HG03103 (cell line): ENCODE data around the gene RNF17.

Experiments used
- ATAC-seq: cut with Tn5 transposase; IDR thresholded peaks from one replicate; pipeline ENCODE4 v1.9.1; 2021; ENCODE audit warnings: low read depth; ENCODE audit not compliant: unreplicated experiment

Gene RNF17

DNA sequence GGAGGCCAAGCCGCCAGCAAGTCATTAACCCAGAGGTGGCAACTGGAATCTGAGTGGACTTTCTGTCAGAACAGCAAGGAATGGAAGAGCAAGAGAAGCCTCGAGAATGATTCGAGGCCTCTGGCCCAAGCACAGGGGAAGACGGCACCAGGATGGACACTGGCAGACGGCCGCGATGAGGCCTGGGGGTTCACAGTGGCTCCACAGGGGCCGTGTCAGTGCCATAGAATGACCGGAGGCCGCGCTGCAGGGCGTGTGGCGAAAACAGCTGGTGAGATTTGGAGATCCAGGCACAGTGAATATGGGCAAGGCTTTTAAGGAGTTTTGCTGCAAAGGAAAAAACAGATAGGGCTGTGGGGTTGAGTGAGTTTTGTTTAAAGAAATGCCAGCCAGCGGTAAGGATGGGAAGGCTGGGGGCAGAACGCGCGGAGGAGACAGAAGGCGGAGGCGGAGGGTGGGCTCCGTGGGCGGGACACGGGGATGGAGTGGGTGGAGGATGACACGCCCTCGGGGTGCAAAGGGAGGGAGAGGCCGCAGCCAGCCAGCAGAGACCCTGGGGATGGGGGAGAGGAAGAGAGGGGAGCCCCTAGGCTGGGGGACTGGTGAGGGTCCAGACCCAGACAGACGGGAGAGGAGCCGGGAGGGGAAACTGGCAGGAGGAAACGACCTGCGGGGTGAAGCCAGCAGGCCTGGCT, 130.5 kb downstream of the RNF17 start:
- no peak for ATAC-seq

DNA sequence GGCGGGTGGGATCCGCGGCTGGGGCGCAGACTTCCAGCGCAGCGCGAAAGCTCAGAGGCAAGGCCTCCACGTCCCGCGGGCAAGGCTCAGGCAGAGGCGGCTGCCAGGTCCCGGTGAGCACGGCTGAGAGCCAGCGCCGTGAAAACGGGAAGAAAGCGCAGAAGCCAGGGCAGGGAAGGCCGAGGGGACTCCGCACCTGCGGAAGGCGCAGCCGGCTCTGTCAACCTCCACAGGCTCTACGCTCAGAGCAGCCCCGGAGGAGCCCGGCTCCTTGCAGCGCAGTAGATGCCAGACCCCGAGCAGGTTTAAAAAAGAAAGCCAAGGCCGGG, 131.0 kb downstream of the RNF17 start:
- no peak for ATAC-seq

DNA sequence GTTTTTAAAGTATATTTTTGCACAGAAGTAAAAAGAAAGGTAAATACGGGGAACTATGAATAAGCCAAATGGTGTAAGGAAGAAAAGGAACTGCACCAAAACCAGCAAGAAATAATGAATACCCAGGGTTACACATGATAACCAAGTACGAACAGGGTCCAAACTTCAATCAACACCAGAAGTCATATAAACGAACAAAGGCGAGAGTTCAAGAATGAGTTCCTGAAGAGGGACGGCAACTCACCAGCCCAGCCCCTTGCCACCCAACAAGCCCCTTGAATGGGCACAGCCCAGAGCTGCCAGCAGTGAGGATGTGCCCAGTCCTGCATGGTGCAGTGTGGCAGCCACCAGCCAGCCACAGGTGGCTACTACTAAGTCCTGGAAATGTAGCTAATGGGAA, 132.1 kb downstream of the RNF17 start:
- no peak for ATAC-seq

DNA sequence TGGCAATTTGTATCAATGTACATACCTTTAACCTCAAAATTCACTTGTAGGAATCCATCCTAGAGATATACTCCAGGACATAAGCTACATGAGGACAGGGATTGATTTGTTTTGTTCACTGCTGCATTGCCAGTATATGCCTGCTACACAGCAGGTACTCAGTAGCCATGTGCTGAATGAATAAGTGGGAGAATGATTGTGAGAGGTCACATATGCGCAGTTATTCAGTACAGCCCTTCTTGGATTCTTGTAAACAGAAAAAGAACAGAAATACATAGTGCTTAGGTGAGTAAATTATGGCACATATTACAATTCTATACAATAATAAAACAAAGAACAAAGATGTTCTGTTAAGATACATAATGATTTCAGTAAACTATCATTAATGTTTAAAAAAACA, 133.3 kb downstream of the RNF17 start:
- no peak for ATAC-seq

DNA sequence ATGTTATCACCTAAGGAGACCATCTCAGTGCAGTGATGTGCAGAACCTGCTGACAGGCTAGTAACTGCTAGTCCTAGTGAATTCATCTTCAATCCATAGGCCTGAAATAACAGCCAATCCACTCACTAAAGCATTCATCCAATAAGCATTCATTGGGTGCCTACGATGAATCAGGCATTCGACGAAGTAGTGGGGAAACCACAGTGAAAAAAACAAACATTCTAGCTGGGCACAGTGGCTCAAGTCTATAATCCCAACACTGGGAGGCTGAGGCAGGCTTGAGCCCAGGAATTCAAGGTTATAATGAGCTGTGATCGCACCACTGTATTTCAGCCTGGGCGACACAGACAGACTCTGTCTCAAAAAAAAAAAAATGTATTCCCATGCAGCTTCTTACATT, 135.6 kb downstream of the RNF17 start:
- no peak for ATAC-seq

DNA sequence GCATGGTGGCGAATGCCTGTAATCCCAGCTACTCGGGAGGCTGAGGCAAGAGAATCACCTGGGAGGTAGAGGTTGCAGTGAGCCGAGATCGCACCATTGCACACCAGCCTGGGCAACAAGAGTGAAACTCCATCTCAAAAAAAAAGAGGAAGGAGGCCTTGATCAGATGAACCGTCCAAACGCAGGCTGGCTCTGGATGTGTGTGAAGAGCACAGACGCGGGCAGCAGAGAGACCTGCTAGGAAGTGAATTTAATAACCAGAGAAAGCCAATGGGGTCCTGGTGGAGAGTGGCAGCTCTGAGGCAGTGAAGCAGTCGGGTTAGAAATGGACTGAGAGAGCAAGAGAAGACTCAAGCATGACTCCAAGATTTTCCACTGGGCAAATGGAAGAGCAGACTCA, 136.5 kb downstream of the RNF17 start:
- ATAC-seq, result no peak

DNA sequence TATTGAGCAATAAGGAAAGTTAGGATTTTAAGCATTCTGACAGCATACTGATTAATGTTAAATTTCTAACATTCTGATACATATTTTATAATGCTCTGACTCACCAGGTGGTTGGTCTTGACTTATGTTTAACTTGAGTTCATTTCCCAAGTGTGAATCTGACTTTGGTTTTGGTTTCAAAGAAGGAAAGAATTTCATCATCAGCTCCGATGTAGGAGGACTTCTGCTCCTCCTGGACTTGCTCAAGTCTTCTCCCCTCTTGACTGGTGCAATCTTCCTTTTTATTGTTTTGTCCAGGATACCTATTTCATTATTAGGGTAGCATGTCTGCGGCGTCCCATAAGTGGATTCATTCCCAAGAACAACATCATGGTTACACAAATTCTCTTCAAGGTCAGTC, 141.3 kb downstream of the RNF17 start:
- no peak for ATAC-seq

DNA sequence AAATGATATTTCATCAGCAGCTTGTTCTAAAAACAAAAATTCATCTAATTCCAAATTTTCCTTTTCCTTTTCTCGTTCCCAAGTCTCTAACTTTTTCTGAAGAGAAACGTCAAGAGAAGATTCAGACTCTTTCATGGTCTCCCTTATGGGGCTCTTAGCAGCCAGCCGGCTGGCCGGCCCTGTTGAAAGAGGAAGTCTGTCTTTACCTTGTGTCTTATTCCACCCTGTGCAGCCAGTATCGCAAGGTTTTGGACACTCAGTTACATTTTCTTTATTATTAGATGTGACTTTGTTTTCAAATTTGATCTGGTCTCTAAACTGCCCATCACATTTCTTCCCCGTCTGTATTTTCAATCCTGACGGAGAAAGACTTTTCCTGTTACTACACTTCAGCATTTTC, 142.3 kb downstream of the RNF17 start:
- ATAC-seq, result no peak

DNA sequence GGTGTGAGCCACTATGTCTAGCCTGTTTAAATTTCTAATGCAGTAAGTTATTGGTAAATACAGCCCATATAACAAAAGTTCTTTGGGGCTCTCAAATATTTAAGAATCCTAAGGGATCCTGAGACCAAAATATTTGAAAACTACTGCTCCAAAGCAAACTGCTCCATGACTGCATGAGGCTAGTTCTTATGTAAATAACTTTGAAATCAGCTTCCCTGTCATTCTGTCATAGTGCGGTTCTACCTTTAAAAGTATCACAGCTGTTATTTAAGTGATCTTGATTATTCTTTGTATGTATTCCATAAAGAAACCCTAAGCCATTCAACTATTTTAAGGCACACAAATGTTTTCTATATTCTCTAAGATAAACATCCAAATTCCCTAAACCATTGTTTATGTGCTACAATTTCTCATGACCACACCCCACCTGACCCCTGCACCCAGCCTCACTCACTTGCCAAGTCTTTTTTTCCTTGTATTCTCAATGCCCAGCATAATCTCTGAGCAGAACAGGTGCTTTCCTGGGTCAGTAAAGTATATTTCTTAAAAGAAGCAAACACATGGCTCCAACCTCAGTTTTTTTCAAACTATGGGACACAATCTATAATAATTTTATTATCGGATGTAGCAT, 146.6 kb downstream of the RNF17 start:
- ATAC-seq, result no peak

DNA sequence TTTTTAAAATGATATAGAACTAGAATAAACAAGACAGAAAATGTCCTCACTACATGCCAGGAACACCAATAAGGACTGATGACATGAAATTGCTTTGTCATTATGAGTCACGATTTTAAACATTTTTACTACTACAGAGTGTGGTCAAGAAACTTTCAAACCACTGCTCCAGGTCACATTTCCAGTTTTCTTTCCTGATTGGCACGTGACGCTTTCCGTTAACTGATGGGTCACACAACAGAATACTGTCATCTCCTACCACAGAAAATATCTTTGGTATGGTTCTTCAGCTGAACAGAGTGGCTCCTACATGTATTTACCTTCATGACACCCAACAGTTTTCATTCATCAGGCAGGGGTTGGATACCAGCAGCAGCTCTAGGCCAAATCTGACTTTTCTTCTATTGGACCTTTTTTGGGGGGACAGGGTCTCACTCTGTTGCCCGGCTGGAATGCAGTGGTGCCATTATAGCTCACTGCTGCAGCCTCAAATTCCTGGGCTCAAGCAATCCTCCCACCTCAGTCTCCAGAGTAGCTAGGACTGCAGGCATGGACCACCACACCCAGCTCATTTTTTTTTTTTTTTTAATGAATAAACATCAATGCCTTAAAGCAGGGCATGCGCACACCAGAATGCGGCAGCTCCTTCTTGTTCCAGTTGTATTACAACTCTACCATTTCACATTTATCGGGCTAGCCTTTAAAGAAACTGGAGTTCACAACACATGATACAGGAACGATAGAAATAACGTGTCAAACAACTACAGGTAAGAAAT, 147.4 kb downstream of the RNF17 start:
- no peak for ATAC-seq

DNA sequence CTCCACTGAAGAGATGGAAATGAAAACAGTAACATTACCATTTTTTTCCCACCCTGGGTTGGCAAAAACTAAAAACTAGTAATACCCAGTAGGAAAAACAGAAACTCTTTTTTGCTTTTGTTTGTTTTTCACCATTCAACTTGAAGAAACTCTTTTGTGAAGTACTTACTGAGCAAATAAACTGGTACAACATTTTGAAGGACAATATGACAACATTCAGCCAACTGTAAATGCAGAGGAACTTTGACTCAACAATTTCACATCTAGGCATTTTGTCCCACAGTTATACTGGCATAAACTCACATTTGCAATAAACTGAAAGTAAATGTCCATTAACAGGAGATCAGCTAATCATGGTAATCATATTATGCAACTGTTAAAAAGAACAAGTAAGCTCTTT, 152.5 kb downstream of the RNF17 start:
- ATAC-seq, result no peak

DNA sequence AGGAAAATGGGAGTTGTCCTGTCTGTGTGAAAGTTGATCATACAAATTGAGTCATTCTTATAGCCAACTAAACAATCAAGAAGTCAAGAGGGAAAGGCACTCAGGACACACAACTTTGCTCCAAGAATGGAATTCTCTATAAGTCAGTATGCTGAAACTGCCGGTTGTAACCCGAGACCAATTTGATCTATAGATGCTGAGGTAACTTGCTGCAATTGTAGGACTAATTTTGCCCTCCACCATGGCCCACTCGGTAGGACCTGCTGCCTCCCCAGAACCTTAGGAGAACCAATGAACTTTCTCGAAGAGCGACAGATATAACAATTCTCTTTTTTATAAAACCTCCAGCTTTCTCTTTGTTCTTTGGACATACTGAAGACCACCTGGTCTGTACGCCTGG, 157.0 kb downstream of the RNF17 start:
- no peak for ATAC-seq

DNA sequence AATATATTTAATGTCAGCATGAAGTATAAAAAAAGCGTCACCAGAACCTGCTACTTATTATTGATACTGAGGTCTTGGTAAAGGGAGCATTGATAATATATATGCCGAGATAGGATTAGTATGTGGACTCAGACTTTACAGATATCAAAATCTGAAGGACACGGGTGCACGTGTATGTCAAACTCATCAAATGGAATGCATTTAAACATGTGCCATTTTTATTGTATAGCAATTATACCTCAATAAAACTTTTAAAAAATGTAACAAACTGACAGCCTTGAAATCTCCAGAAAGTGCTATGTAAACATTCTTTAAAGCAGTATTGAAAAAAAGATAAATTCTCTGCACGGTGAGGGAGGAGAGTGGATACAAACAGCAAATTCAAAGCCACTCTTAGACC, 157.9 kb downstream of the RNF17 start:
- ATAC-seq, result no peak

DNA sequence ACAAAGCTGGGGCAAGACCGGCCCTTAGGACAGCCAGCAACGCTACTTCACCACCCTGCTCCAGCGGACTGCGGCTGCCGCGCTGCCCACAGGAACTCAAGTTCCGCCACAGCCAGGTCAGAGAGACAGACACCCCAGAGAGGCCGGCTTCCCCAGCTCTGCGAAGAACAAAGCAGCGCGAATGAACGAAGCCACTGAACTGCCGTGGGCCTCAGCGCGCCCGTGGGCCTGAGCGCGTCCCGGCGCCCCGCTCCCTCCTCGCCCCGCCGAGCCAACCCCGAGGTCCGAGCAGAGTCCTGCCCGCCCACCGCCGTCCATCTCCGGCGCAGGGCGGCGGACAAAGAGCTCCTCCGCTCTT, 158.4 kb downstream of the RNF17 start:
- peak; percentile 24 for ATAC-seq

DNA sequence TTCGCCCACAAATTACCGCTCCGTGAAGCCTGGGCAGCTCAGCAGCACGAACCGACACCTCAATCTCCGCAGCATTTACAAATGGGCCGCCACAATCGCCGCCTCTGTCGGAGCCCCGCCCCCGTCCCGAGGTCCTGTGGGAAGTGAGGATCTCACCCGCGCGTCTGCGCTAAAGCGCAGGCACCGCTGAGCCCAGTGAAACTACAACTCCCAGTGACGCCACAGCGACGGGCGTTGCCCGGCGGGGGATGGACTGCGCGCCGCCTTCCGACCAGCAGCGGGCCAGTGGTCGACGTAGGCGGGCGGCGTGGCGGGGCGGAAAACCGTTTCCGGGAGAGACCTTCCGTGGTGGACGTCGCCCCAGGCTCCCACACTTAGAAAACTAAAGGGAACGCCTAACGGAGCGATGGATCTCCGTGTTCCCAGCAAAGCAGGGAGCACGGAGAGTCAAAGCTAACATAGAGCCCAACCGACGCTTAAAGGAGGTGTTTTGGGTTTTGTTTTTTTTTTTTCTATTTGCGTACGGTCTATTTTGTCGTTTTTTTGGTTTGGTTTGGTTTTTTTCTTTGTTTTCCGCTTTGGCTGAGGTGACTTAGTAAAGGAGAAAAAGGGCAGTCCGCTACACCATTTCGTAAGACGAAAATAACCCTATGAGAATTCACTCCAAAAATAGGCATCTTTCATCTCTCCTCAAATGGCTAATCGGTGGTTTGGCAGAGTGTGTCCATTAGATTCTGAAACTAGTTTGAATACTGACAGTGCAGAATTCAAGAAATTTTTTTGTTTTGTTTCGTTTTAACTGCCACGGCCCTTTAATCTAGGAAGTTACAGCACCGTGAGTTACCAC, 159.0 kb downstream of the RNF17 start:
- peak; percentile 81 for ATAC-seq

DNA sequence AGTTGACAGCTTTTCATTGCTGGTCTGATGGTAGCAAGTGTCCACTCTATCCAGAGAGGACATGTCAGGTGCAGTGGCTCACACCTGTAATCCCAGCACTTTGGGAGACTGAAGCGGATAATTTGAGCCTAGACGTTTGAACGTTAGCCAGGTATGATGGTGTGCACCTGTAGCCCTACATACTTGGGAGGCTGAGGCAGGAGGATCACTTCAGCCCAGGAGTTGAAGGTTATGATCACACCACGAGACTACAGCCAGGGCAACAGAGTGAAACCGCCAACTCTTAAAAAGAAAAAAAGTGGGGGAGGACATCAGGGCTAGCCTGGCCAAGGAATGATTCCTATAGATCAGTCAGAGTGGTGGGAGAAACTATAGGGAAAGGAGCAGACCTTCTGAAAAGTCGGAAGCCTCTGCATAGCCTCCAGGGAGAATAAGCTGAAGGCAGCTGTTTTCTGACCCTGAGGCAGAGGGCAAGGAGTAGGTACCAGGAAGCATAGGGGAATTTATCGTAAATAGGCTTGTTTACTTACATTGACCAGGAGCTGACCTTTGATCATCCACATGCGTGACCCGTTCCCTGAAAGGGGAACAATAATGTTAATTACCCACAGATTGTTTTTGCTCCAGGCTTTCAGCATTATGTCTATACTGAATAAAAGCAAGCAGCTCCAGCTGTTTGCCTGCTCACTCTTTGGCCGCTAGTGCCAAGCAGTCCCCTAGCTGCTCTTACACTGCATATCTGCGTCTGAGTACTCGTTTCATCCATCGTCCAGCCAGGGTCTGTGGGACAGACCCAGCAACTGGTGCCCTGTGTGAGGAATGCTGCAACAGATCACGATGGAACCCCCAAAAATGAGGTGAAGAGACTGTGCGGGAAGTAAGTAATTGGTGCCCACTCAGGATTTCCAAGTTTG, 161.6 kb downstream of the RNF17 start:
- no peak for ATAC-seq

DNA sequence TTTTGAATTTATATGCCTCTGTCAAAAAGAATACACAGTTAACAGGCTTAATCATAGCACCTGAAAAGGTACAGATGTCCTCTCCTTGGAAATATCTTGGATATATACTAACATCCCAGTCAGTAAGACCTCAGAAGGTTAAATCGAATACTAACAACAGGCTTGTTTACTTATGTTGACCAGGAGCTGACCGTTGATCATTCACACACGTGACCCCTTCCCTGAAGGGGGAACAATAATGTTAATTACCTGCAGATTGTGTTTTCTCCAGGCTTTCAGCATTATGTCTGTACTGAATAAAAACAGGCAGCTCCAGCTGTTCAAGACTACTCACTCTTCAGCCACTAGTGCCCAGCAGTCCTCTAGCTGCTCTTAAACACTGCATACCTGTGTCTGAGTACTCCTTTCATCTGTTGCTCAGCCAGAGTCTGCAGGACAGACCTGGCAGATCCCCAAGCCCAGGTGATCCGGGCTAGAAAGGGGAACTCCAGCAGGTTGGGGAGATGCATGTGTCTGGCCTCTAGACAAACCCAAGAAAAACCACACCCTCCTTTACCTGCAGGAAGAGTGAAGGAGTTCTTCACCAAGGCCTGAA, 163.9 kb downstream of the RNF17 start:
- ATAC-seq, result no peak

DNA sequence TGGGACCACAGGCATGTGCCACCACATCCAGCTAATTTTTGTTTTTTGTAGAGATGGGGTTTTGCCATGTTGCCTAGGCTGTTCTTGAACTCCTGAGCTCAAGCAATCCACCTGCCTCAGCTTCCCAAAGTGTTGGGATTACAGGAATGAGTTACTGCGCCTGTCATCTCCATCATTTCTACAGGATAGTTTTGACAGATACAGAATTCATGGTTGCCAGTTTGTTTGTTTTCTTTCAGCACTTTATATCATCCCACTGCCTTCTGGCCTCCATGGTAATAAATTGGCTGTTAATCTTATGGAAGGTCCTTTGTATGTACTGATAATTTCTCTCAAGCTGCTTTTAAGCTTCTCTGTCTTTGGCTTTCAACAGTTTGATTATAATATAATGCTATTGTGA, 165.2 kb downstream of the RNF17 start:
- no peak for ATAC-seq
